HG02943 (cell line): Measurements from ENCODE around the gene IGFBP5.

Source experiments
- ATAC-seq: cut with Tn5 transposase; IDR thresholded peaks from one replicate; pipeline ENCODE4 v1.9.1; 2021; ENCODE audit warnings: mild to moderate bottlenecking, low read depth, moderate library complexity; ENCODE audit not compliant: unreplicated experiment

The IGFBP5 gene

DNA sequence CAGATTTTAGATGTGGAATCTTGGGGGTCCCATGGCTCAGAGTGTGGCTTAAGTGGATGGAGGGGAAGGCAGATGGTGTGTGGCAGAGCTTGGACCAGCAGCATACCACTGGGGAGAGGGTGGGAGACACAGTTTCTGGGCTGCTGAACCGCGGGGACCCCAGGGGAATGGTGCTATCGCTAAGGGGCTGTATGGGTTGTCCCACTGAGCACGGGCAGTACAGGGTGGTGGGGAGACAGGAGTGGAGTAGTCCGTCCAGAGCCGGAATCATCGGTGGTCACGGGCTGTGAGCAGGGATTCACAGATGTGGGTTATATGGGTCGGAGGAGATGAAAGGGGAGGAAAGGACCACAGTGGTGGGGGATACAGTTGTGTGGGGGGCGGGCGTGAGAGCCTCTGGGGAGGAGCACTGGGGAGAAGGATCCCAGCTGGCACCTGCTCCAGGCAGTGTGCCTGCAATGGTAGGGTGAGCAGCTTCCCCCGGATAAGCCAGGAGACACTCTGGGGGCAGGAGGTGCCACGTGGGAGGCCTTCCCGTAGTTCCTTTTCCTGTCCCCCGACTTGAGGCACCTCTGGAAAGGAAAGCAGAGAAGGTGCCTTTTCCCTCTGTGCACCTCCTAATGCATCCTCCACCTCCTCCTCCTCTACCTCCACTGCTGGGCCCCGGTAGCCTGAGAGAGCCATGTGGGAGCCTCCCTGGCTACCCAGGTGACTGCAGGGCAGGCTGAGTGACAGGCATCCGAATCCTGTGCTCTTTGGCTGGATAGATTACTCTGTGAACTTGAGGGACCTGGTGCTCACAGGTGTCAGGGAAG is 24.9 kb downstream of the IGFBP5 start:
- ATAC-seq = no peak

DNA sequence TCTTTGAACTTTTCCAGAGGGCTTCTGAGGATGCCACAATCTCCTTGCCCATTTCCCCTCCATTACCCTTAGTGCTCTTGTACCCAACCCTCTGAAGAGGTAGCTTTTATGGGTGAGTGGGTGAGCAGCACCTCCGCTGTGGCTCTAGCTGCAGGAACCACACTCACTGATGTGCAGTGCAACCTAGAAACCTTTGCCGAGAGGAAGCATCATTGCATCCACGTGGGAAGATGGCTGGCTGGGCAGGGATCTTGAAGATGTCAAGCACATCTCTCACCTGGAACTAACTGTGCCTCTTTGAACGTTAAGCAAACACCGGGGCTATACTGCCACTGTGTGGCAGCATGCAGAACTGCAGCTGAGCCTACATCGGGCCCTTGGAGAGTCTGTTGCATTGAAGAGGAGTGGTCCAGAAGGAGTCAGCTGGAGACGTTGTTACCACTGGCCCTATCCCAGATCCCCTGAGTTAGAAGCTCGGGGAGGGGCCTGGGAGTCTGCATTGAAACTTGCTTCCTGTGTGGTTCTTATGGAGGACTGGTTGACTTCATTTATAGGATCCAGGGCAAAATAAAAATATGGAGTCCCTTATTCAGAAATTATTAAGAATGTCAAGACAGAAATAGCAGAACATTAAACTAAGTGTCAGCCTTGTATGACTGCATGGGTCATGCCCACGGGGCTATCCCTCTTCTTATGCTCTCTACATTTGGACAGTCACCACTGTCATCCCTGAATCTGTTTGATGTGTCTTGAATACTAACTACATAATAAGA is 28.7 kb downstream of the IGFBP5 start:
- no peak for ATAC-seq

- ATAC-seq = no peak
These were observed 29.6 kb downstream of the IGFBP5 start for GRCh38 chr2:216665717-216666116.

DNA sequence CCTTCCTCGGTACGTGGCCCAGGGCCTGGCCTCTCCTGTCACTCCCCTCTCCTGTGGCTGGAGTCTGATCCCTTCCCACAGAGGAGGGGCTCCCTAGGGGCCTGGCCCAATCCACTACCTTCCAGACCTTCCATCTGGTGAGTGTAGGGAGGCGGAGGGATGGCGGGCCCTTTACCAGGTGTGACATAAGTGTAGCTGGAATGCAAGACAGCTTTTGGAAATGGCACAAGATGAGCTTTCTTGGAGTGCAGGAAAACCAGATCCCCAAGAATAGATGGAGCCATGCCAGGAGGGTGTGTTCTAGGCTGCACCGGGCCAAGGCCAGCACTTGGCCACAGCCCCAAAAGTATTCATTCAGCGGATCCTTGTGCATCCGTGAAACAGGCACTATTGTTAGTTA is 30.1 kb downstream of the IGFBP5 start:
- no peak for ATAC-seq

DNA sequence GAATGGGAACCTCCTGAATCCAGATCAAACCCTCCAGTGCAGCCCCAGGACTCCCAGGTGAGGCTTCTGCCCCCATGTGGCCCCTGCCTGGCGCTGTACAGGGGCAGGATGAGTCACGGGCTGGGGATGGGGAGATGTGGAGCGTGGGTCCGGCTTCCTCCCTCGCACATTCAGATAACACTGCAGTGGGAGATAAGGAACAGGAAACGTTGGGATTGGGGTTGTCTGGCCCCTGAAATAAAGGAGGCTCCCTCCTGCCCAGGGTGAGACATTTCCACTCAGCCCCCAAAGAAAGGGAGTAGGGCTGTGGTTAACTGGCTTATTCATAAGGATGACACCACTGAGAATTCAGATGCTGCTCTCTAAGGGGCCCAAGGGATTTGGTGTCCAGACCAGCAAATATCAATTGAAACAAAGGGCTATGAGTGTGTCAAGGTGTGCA is 30.7 kb downstream of the IGFBP5 start:
- no peak for ATAC-seq

DNA sequence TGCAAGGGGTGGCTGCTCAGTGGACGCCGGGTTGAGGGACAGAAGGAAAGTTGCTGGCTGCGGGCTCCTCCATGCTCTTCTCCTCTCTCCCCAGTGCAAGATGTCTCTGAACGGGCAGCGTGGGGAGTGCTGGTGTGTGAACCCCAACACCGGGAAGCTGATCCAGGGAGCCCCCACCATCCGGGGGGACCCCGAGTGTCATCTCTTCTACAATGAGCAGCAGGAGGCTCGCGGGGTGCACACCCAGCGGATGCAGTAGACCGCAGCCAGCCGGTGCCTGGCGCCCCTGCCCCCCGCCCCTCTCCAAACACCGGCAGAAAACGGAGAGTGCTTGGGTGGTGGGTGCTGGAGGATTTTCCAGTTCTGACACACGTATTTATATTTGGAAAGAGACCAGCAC is 31.5 kb downstream of the IGFBP5 start:
- ATAC-seq = no peak

DNA sequence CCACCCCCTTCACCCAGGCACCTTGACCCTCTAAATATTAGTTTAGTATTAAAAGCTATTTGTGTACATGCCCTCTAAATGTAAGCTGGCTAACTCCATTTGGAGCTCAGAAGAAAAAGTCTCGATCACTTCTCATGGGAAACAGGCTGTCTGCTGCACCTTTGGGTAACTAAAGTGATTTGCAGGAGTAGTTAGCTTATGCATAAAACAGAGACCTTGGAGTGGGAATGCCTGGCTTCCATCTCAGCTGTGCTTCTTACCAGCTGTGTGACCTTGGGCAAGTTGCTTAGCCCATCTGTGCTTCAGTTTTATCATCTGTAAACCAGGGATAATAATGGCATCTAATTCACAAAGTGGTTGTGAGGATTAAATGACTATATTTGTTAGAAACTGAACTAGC is 32.2 kb downstream of the IGFBP5 start:
- ATAC-seq = no peak

DNA sequence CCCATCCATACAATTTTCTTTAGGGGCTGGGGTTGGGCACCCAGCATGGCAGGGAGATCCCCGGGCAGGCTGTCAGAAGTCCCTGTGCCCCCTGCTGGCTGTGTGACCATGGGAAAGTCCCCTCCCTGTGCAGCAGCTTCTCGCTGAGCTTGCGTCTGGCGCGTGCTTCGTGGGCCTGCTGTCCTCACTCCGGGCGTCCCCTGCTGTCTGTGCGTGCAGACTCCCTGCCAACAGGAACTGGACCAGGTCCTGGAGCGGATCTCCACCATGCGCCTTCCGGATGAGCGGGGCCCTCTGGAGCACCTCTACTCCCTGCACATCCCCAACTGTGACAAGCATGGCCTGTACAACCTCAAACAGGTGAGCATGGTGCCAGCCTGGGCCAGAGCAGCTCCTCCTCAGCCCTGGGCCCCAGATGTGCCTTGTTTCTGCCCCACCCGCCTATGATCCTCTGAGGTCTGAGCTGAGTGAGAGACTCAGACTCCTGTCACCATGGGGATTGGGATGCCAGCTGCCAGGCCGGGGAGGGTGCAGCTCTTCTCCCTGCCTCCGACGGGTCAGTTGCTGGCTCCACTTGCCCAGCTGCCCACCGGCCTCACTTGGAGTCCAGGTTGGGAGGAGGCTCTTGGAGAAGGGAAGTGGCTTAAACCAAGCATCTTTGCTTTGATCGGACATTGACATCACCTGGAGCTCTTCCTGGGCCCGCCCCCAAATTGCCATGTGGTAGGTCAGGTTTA is 33.5 kb downstream of the IGFBP5 start:
- no peak for ATAC-seq

DNA sequence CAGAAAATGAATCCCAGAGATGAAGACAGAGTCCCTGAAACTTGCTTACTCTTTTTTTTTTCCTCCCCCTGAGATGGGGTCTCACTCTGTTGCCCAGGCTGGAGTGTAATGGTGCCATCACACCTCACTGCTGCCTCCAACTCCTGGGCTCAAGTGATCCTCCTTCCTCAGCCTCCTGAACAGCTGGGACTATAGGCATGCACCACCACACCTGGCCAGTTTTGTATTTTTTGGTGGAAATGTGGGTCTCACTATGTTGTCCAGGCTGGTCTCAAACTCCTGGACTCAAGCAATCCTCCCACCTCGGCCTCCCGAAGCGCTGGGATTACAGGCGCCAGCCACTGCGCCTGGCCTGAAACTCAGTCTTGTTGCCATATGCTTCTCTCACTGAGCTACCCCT is 34.3 kb downstream of the IGFBP5 start:
- ATAC-seq = no peak

DNA sequence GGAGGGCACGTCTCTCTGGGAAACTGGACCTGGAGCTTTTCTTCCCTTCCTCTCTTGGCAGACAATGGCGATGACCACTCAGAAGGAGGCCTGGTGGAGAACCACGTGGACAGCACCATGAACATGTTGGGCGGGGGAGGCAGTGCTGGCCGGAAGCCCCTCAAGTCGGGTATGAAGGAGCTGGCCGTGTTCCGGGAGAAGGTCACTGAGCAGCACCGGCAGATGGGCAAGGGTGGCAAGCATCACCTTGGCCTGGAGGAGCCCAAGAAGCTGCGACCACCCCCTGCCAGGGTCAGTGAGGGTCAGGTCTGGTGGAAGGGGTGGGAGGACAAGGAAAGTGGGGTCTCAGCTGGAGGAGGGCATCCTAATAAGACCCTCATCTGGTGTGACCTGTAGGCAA is 34.9 kb downstream of the IGFBP5 start:
- ATAC-seq = no peak

DNA sequence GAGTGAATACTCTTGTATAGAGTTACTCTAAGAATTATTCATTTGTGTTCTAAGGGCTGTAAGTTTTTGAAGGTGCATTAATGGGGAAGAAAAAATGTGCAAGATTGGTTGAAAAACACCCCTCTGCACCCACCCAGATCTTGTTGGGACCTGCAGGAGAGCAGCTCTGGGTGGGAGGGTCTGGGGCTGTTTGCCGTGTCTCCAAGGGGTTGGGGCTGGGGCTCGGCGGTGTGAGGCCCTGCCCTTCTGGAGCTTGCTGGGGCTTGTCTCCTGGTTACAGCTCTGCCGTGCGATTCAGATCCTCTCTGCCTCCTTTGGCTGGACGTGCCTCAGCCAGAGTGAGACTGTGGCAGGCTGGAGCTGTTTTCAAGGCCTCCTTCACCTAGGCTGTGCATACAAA is 36.1 kb downstream of the IGFBP5 start:
- no peak for ATAC-seq

DNA sequence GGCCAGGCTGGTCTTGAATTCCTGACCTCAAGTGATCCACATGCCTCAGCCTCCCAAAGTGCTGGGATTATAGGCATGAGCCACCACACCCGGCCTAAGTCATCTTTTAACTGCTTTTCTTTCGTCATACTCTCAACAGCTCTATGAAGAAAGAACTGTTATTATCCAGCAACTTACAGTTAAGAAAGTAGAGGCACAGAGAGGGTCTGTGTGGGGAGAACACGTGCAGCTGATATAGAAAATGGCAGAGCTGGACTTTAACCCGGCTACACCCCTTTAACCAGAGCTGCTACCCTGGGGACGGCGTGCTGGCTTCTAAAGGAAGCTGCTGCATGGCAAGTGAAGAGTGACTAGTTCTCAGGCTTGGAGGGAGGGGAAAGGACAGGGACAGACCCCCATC is 36.6 kb downstream of the IGFBP5 start:
- no peak for ATAC-seq

GRCh38 chr2:216657980-216658379 is 37.4 kb downstream of the IGFBP5 start:
- no peak for ATAC-seq

- ATAC-seq = no peak
These were observed 38.1 kb downstream of the IGFBP5 start for GRCh38 chr2:216657086-216657855.

GRCh38 chr2:216654528-216655052 is 40.8 kb downstream of the IGFBP5 start:
- ATAC-seq = no peak

GRCh38 chr2:216653931-216654365 is 41.4 kb downstream of the IGFBP5 start:
- ATAC-seq = no peak

DNA sequence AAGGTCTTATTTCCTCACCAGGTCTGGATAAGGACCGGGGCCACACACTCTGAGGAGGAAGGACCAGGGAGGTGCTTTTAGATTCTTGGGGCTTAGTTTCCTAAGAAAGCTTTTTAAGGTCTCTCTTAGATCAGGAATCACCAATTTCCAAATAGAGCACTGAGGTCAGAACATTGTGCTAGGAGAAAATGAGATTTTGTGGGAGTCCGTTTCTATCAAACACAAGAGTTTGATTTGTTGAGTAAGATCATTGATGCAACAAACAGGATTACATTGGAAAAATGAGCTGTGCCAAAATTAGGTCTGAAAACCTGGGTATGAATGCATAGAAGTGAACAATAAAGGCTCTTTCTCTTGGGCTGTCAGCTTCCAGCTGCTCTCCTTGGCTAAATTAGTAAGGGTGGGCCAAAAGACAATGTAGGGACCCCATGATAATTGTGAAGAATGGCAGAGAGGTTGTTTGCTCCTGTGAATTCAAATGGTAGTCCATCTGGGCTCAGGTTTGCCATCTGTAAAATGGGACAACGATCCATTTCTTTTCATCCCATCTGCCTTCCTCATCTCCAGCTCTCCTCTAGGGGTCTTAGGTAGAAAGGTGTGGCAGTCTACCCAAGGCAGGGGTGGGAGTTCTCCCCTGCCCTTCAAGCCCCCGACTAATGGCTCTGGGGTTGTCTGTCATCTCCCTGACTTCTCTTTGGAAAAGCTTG is 42.1 kb downstream of the IGFBP5 start:
- no peak for ATAC-seq

DNA sequence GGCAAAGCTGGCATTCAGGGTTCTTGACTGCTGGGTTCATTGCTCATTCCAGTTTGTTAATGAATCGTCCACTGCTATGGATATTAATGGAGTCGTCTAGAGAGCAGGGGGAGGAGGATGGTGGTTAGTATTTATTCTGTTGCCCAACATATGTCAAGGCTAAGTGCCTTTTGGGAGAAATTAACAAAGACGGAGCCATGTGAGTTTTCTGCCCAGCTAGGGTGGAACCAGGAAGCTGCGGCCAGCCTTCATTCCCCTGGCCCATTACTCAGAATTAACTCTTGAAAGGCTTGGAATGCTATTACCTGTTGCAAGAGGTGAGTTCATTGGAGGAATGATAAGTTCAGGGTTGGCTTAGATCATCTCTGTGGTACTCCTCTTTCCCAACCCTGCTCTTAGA is 42.8 kb downstream of the IGFBP5 start:
- no peak for ATAC-seq

GRCh38 chr2:216651351-216651881 is 43.9 kb downstream of the IGFBP5 start:
- no peak for ATAC-seq
